SK-N-SH (cell line): ENCODE data around the gene IL9R. TPM values are rescaled to one million over a fixed set of nuclear protein-coding genes. Genes with fewer than 3 reads are reported as not detected.
"Not testable (repeated sequence)": the region's sequence is repeated elsewhere in the genome, so short reads cannot be mapped to it uniquely, and the experiment has no call there.

Experiments
- CTCF ChIA-PET: fragments of 300-600, 350-600 bp; formaldehyde crosslinking; extraction: SDS; loops from one replicate; lab custom pipeline; 2021; lab: Yijun Ruan, JAX
- POLR2A ChIA-PET: fragments of 350-600 bp; sonication (Branson Sonifier 250); formaldehyde crosslinking; extraction: SDS; loops from one replicate; lab custom pipeline; 2020; ENCODE audit warnings: antibody characterized with exemption, inconsistent platforms; lab: Yijun Ruan, JAX
- DNase-seq: peaks from one replicate; pipeline ENCODE4 v3.0.0; 2012
- H2AFZ ChIP-seq: fragments of 200-600 bp; sonication (generic); 2 replicates; pipeline ENCODE4 v1.8.1; 2016; ENCODE audit warnings: antibody characterized with exemption, mild to moderate bottlenecking, low read depth
- H3F3A ChIP-seq: fragments of 200-600 bp; sonication (generic); replicated peaks from 2 replicates; pipeline ENCODE3; 2016; ENCODE audit warnings: antibody characterized with exemption, mild to moderate bottlenecking; ENCODE audit not compliant: insufficient read depth
- H3K27ac ChIP-seq, 2 experiments: fragments of 200-500 bp in 1 of 2; fragments of 200-600 bp in 1 of 2; sonication (Bioruptor generic) in 1 of 2; sonication (generic), shearing (Covaris generic) in 1 of 2; 2 replicates each; pipeline versions ENCODE4 v1.5.1 to v1.6.1; 2014 to 2016; ENCODE audit warnings: low read depth in 2 of 2, inconsistent platforms in 1 of 2, low read length in 1 of 2, mild to moderate bottlenecking in 1 of 2, mixed read lengths in 1 of 2
- H3K27me3 ChIP-seq: fragments of 200-600 bp; sonication (generic), shearing (Covaris generic); 2 replicates; pipeline ENCODE4 v1.6.1; 2016; ENCODE audit warnings: mixed run types; ENCODE audit not compliant: insufficient read depth
- H3K36me3 ChIP-seq, 2 experiments: fragments of 200-500 bp in 1 of 2; fragments of 200-600 bp in 1 of 2; sonication (Bioruptor generic) in 1 of 2; sonication (generic) in 1 of 2; replicated peaks in 1 of 2; 2 replicates each; pipeline versions ENCODE3 to v1.5.1; 2014 to 2016; ENCODE audit warnings: low read length in 1 of 2, mild to moderate bottlenecking in 1 of 2; ENCODE audit not compliant: insufficient read depth in 2 of 2, control insufficient read depth in 1 of 2
- H3K4me1 ChIP-seq, 2 experiments: fragments of 200-500 bp in 1 of 2; fragments of 200-600 bp in 1 of 2; sonication (Bioruptor generic) in 1 of 2; sonication (generic), shearing (Covaris generic) in 1 of 2; 2 replicates each; pipeline versions ENCODE4 v1.5.1 to v1.6.1; 2014 to 2016; ENCODE audit warnings: low read depth in 1 of 2, low read length in 1 of 2, mixed run types in 1 of 2; ENCODE audit not compliant: insufficient read depth in 2 of 2, control insufficient read depth in 1 of 2
- H3K4me2 ChIP-seq: fragments of 200-600 bp; sonication (generic), shearing (Covaris generic); 2 replicates; pipeline ENCODE4 v1.6.1; 2017; ENCODE audit warnings: mixed run types
- H3K4me3 ChIP-seq, 2 experiments: fragments of 200-500 bp in 1 of 2; fragments of 200-600 bp in 1 of 2; sonication (Bioruptor generic) in 1 of 2; sonication (generic), shearing (Covaris generic) in 1 of 2; 2 replicates each; pipeline versions ENCODE4 v1.5.1 to v1.8.1; 2014 to 2016; ENCODE audit warnings: low read depth in 2 of 2, inconsistent platforms in 1 of 2, low read length in 1 of 2, mild to moderate bottlenecking in 1 of 2, mixed read lengths in 1 of 2, moderate library complexity in 1 of 2
- H3K79me2 ChIP-seq: fragments of 200-600 bp; sonication (generic); 2 replicates; pipeline ENCODE4 v1.8.1; 2017; ENCODE audit warnings: mild to moderate bottlenecking; ENCODE audit not compliant: insufficient read depth
- H3K9ac ChIP-seq: fragments of 200-600 bp; sonication (generic); 2 replicates; pipeline ENCODE4 v1.6.1; 2017; ENCODE audit warnings: mixed run types
- H3K9me2 ChIP-seq: fragments of 200-600 bp; sonication (generic); 2 replicates; pipeline ENCODE4 v1.6.1; 2017; ENCODE audit warnings: mixed run types
- H3K9me3 ChIP-seq: fragments of 200-600 bp; sonication (generic); 2 replicates; pipeline ENCODE4 v1.6.1; 2017; ENCODE audit warnings: mixed run types, mild to moderate bottlenecking, moderate library complexity
- H4K20me1 ChIP-seq: fragments of 200-600 bp; sonication (generic); 2 replicates; pipeline ENCODE4 v1.6.1; 2017; ENCODE audit warnings: mild to moderate bottlenecking, mixed run types; ENCODE audit not compliant: insufficient read depth
- WGBS: methylation state at CpG from one replicate; pipeline ENCODE4 v1.1.6; 2017; ENCODE audit warnings: low lambda C conversion rate; 5-methylcytosine and 5-hydroxymethylcytosine counted together
- polyA plus RNA-seq, 3 experiments: library from polyadenylated mRNA; depleted of rRNA; stranded (reverse); fragments of >200 nt; gene quantifications; 2 replicates each; pipeline ENCODE4 v1.2.3, GENCODE V29; 2012

The IL9R gene
- polyA plus RNA-seq, 1 of the 3 experiments (the other 2 are of a cell fraction): 0.03 TPM

DNA sequence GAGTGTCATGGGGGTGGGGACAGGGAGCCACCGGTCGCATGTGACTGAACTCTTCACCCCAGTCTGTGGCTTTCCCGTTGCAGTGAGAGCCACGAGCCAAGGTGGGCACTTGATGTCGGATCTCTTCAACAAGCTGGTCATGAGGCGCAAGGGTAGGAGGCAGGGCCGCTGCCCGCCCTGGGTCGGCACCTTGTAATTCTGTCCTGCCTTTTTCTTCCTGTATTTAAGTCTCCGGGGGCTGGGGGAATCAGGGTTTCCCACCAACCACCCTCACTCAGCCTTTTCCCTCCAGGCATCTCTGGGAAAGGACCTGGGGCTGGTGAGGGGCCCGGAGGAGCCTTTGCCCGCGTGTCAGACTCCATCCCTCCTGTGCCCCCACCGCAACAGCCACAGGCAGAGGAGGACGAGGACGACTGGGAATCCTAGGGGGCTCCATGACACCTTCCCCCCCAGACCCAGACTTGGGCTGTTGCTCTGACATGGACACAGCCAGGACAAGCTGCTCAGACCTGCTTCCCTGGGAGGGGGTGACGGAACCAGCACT is 27.5 kb downstream of the IL9R start:
- H4K20me1 ChIP-seq, POLR2A ChIA-PET, H3K9me3 ChIP-seq, DNase-seq, H3K9ac ChIP-seq, H3K4me2 ChIP-seq, H3K4me1 ChIP-seq, H3K27me3 ChIP-seq, H3K4me3 ChIP-seq, H3K27ac ChIP-seq, H3K9me2 ChIP-seq, CTCF ChIA-PET, H3K36me3 ChIP-seq, H2AFZ ChIP-seq, H3F3A ChIP-seq, H3K79me2 ChIP-seq: not testable (repeated sequence)
- no CpG with 5 or more reads among the region's 17 CpGs for WGBS

DNA sequence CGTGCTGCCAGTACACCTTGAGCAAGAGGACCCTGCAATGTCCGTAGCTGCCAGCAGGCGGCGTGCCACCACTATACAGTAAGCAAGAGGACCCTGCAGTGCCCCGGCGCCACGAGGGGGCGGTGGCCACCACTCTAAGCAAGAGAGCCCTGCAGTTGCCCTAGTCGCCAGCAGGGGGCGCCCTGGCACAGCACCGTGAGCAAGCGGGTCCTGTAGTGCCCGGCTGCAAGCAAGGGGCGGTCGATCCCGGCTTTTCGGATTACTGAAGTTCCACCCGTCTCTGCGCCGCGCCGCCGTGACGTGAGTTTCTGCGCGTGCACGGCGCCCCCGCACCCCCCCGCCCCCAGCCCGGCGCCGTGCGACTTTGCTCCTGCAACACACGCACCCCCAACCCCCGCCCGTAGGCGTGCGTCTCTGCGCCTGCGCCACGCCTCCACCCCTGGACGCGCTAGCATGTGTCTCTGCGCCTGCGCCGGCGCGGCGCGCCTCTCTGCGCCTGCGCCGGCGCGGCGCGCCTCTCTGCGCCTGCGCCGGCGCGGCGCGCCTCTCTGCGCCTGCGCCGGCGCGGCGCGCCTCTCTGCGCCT is 31.2 kb downstream of the IL9R start:
- H3K9me2 ChIP-seq, H3K4me2 ChIP-seq, H2AFZ ChIP-seq, H4K20me1 ChIP-seq, H3K4me1 ChIP-seq, H3K36me3 ChIP-seq, H3K79me2 ChIP-seq, H3K9me3 ChIP-seq, H3F3A ChIP-seq, H3K27ac ChIP-seq, CTCF ChIA-PET, H3K4me3 ChIP-seq, H3K27me3 ChIP-seq, H3K9ac ChIP-seq, POLR2A ChIA-PET, DNase-seq: not testable (repeated sequence)
- 95% methylated on average over 45 of the region's 73 CpGs for WGBS

DNA sequence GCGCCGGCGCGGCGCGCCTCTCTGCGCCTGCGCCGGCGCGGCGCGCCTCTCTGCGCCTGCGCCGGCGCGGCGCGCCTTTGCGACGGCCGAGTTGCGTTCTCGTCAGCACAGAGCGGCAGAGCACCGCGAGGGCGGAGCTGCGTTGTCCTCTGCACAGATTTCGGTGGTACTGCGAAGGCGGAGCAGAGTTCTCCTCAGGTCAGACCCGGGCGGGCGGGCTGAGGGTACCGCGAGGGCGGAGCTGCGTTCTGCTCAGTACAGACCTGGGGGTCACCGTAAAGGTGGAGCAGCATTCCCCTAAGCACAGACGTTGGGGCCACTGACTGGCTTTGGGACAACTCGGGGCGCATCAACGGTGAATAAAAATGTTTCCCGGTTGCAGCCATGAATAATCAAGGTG is 31.8 kb downstream of the IL9R start:
- H3K27me3 ChIP-seq, H4K20me1 ChIP-seq, H3K9me3 ChIP-seq, H3K36me3 ChIP-seq, H3K4me1 ChIP-seq, H3F3A ChIP-seq, H3K4me2 ChIP-seq, H3K79me2 ChIP-seq, H3K9me2 ChIP-seq, H3K27ac ChIP-seq, H3K4me3 ChIP-seq, H2AFZ ChIP-seq, H3K9ac ChIP-seq, CTCF ChIA-PET, DNase-seq, POLR2A ChIA-PET: not testable (repeated sequence)
- 94% methylated on average over 23 of the region's 46 CpGs for WGBS

DNA sequence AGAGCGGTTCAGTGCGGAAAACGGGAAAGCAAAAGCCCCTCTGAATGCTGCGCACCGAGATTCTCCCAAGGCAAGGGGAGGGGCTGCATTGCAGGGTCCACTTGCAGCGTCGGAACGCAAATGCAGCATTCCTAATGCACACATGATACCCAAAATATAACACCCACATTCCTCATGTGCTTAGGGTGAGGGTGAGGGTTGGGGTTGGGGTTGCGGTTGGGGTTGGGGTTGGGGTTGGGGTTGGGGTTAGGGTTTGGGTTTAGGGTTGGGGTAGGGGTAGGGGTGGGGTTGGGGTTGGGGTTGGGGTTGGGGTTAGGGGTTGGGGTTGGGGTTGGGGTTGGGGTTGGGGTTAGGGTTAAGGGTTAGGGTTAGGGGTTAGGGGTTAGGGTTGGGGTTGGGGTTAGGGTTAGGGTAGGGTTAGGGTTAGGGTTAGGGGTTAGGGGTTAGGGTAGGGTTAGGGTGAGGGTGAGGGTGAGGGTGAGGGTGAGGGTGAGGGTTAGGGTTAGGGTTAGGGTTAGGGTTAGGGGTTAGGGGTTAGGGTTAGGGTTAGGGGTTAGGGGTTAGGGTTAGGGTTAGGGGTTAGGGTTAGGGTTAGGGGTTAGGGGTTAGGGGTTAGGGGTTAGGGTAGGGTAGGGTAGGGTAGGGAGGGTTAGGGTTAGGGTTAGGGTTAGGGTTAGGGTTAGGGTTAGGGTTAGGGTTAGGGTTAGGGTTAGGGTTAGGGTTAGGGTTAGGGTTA is 32.4 kb downstream of the IL9R start:
- H3K9ac ChIP-seq, DNase-seq, H3K27ac ChIP-seq, H3K4me3 ChIP-seq, H3K9me2 ChIP-seq, H3F3A ChIP-seq, H2AFZ ChIP-seq, H3K4me1 ChIP-seq, H3K79me2 ChIP-seq, CTCF ChIA-PET, H3K36me3 ChIP-seq, H3K27me3 ChIP-seq, POLR2A ChIA-PET, H3K9me3 ChIP-seq, H3K4me2 ChIP-seq, H4K20me1 ChIP-seq: not testable (repeated sequence)
- 83% methylated on average over 1 of the region's 9 CpGs for WGBS
